Hepatic stellate cell (primary cell): ENCODE data around the gene ERF.

ENCODE experiments used
- DNase-seq: peaks from one replicate; pipeline ENCODE4 v3.0.0; 2011; ENCODE audit warnings: low spot score

ERF gene

GRCh38 chr19:42254850-42255765 is at the start of gene ERF:
Gene ERF, minus strand, starts transcription at chr19:42255128. Its CDS starts 129 bp downstream, at chr19:42254999.
- peak; percentile 93 for DNase-seq

- no peak for DNase-seq
These were observed 48.9 kb upstream of the ERF start for GRCh38 chr19:42303876-42304275.

- no peak for DNase-seq
These were observed 48.2 kb upstream of the ERF start for GRCh38 chr19:42303101-42303464.

GRCh38 chr19:42301646-42302203 is 46.8 kb upstream of the ERF start, which contains the start of gene PRR19:
Gene PRR19, plus strand, starts transcription at chr19:42302132. Its CDS starts 7,453 bp downstream, at chr19:42309585.
- no peak for DNase-seq

- DNase-seq, result no peak
These were observed 42.1 kb upstream of the ERF start for GRCh38 chr19:42297039-42297438.

- peak; percentile 74 for DNase-seq
These were observed 41.0 kb upstream of the ERF start for GRCh38 chr19:42295831-42296525.

- no peak for DNase-seq
These were observed 40.4 kb upstream of the ERF start for GRCh38 chr19:42295342-42295741.

GRCh38 chr19:42294471-42295137 is 39.7 kb upstream of the ERF start:
- DNase-seq, result no peak

GRCh38 chr19:42293948-42294347 is 39.0 kb upstream of the ERF start:
- no peak for DNase-seq

GRCh38 chr19:42293540-42293939 is 38.6 kb upstream of the ERF start:
- no peak for DNase-seq

GRCh38 chr19:42292963-42293362 is 38.0 kb upstream of the ERF start:
- no peak for DNase-seq

GRCh38 chr19:42292042-42292960 is 37.4 kb upstream of the ERF start:
- DNase-seq, result no peak

GRCh38 chr19:42291435-42291810 is 36.5 kb upstream of the ERF start:
- DNase-seq, result no peak

GRCh38 chr19:42290523-42291434 is 35.9 kb upstream of the ERF start:
- peak; percentile 49 for DNase-seq

- DNase-seq, result no peak
These were observed 35.2 kb upstream of the ERF start for GRCh38 chr19:42290136-42290522.

- no peak for DNase-seq
These were observed 34.7 kb upstream of the ERF start for GRCh38 chr19:42289556-42290041.

GRCh38 chr19:42288881-42289555 is 34.1 kb upstream of the ERF start:
- no peak for DNase-seq

GRCh38 chr19:42288387-42288786 is 33.5 kb upstream of the ERF start:
- DNase-seq, result no peak

- DNase-seq, result no peak
These were observed 32.8 kb upstream of the ERF start for GRCh38 chr19:42287827-42288107.
